LNCAP (cell line): ENCODE measurements around the gene PMM2.

Experiments used
- CTCF ChIP-seq: fragments of 450-650 bp; IDR thresholded peaks from 2 replicates; pipeline ENCODE4 v1.5.1; 2017; ENCODE audit warnings: mild to moderate bottlenecking

The PMM2 gene

GRCh38 chr16:8788578-8789172 lies 9.0 kb upstream of the PMM2 start:
- no peak for TF ChIP-seq CTCF

- no peak for TF ChIP-seq CTCF
These were observed 2.5 kb upstream of the PMM2 start for GRCh38 chr16:8795091-8795490.

DNA sequence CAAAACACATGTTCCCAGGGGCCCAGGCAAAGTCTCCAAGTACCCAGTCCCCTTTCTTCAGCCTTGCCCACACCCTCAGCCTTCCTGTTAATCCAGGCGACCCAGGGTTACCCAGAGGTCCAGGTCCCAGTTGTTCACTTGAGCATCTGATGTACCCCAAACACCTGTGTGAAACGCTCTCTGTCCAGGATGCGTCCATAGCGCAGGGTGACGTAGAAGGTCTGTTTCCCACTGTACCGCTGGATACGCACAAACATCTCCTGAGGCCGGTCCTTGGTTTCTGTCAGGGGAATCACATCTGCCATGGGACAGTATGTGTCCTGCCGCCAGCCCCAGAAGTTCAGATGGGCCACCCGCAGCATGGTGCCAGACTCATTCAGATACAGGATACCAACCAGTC lies 1.8 kb upstream of the PMM2 start:
- TF ChIP-seq CTCF: no peak

DNA sequence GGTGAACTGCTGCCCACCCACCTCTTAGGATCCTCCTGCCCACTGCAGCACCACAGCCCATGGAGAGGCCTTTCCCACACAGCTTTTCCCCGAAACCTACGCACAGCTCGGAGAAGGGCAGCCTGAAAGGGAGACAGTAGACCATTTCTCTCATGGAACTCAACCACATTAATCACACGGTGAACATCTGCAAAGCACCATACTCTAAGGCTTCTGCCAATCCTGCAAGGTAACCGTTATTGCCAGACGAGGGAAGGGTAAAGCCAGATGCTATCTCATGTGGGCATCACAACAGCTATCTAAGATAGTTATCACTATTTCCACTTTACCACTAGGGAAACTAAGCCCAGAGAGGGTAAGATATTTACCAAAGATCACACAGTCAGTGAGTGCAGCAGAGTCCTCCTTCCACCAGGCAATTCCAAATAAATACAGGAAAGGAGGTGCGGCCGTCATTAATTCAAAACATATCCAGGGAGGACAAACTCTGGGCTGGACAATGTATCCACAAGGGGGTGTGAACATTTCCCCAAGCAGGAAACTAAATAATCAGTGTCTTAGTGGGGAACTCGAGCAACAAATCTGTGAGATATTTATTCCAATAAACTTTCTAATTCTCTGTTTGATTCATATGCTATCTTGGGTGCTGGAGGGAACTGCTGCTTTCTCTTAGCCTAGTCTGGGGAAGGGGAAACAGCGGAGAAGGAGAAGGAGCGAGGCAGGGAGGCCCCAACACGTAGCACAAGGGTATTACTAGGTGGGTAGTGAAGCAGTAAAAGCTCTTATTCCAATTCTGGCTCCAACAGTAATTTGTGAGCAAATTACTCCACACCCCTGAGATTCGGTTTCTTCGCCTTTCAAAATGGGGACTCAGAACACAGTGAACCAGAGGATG lies 923 bp upstream of the PMM2 start:
- no peak for TF ChIP-seq CTCF

GRCh38 chr16:8798174-8798527 lies 512 bp downstream of the PMM2 start:
- TF ChIP-seq CTCF: no peak

- TF ChIP-seq CTCF: no peak
These were observed 1.0 kb downstream of the PMM2 start for GRCh38 chr16:8798535-8799157.

DNA sequence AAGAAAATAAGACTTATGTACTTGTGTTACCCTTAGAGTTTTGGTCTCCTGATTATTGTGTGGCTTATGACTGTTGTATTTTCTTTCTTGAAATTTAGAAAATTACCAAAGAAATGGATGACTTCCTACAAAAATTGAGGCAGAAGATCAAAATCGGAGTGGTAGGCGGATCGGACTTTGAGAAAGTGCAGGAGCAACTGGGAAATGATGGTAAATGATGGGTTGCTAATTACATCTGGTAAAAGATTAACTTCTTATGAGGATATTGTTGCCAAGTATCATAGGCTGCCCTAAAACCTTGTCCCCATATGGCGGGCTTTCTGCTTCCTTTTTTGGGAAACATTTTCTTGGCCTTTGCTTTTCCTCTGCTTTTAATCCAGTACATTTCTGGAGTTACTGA lies 4.1 kb downstream of the PMM2 start:
- no peak for TF ChIP-seq CTCF
